ENCODE results near the gene NT5DC1.

The NT5DC1 gene

DNA sequence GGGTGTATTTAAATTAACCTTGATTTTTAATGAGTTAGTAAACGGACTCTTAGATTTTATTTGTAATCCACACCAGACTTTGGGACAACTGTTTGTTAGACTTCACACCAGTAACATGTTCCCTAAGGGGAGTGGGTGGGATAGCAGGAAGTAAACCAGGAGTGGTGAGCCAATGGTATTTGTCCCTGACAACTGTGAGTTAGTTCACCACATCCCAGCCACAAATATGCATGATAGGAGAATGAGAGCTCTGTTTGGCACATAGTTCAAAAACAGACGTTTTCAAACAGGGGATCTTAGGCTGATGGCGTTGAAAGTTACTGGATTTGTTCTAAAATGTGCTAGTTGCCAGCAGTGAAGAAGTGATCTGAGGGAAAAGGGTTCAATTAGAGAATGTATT, 44.0 kb downstream of the NT5DC1 start:
- TF ChIP-seq GATA3 (IDR thresholded peaks at IDR 0.05; ENCODE audit: low read depth, low read length) (no peak), GATA2 (IDR thresholded peaks at IDR 0.05; ENCODE audit: low read depth, low read length) (no peak)

DNA sequence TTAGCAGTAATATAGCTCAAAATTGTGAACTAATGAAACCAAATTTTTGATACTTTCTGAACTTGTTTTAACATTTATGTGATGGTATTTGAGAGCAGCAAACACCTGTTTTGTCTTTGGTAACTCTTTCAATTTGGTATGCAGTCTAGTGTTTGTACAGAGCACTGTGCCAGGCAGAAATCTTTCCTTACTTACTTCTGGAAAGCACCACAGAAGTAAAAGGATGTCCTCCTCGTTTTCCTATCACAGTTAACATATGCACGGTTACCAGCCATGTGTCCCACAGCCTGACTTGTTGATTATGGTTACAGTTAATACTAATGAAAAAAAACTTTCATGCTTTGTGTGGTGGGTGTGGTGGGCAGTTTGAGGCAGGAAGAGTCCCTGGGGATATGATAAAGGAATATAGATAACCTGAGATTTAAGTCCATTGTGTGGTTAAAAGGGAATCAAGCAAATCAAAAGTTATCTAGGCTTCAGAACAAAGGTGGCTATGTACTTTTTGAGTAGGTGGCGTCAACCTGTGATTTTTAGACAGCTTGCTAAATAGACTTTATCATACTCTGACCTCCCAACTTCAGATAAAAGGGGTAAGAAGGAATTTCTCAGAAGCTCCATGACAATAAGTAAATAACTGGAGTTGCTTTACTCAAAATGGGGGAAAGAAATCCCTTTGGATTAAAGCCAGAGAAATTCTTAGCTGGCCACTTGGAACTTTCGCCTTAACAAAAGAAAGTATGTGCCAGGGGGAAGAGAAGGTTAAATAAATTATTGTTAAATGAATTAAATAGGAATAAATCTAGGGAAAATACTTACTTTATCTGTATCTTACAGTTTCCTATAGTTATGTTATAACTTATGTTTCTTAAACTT, 45.4 kb downstream of the NT5DC1 start:
- TF ChIP-seq GATA3 (IDR thresholded peaks at IDR 0.05; ENCODE audit: low read depth, low read length) (no peak), GATA2 (IDR thresholded peaks at IDR 0.05; ENCODE audit: low read depth, low read length) (no peak)

DNA sequence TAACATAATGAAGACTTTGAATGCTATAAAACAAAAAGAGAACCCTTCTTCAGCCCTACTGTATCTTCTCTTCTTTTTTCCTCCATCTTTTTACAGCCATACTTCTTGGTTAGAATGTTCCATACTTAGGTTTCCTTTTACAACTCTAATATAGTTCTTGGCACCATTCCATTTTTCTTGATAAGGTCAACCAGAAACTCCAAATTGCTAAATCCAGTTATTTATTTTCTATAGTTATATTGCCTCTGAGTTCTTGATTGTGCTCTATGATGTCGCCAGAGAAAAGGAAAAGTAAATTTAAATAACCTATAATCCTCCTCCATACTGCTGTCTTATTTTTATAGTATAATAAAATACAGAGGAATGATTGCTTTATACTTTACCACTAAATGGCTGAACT, 52.0 kb downstream of the NT5DC1 start:
- TF ChIP-seq GATA2 (IDR thresholded peaks at IDR 0.05; ENCODE audit: low read depth, low read length): no peak
- TF ChIP-seq GATA3 (IDR thresholded peaks at IDR 0.05; ENCODE audit: low read depth, low read length): no peak

DNA sequence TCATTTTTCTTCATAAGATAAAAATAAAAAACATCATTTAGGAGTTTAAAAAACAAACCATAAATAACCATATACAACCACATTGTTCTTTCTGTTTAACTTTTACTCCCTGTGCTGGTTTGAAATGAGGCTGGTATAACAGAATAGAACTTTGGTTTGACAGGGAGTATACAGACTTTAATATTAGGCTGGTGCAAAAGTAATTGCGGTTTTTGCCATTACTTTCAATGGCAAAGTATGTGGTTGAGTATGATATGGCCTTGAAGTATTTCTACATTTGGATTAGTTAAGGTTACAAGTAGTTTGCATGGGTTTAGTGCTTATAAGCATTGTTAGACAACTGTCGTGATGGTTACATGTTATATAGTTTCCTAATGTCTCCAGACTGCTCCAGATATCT, 54.2 kb downstream of the NT5DC1 start:
- no peak for TF ChIP-seq GATA2 (IDR thresholded peaks at IDR 0.05; ENCODE audit: low read depth, low read length)

DNA sequence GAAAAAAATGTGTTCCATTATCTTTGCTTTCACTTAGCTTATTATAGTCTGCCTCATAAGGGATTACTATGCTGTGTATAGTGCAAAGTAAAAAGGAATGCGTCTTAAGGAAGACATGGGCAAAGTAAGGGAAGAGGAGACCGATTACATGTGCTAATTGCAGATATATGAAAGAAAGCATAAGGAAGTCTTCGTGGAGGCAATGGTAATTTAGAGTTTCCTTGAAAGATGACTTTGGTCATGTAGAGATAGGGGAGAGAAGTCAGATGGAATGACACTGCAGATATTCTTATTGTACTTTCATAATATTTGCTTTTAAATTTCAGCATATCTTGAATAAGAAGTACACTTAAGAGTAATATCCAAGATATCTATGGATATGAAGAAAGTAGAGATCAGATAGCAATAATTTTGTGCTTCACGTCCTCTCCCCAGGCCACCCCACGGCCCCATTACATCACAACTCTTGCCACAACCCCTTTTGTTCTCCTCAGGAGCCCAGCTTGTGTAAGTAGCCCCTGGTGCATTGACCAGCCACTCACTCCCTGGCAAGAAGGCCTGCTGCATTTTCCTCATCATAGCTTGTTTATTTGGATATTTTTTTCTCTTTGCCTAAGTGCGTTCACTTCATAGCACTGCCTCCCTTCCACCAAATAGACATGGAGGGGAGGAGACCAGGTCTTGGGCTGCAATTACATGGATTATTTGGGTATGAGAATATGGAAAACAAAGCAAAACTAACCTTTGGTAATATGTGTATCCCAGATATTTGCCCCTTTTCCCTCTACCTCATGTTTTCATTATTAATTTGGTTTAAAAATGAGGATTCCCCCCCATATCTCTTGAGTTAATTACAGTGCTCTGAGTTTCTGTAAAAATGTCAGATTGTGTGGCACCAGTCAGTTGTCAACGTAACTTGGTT, 56.0 kb downstream of the NT5DC1 start:
- no peak for TF ChIP-seq GATA3 (IDR thresholded peaks at IDR 0.05; ENCODE audit: low read depth, low read length)
- TF ChIP-seq GATA2 (IDR thresholded peaks at IDR 0.05; ENCODE audit: low read depth, low read length): no peak

DNA sequence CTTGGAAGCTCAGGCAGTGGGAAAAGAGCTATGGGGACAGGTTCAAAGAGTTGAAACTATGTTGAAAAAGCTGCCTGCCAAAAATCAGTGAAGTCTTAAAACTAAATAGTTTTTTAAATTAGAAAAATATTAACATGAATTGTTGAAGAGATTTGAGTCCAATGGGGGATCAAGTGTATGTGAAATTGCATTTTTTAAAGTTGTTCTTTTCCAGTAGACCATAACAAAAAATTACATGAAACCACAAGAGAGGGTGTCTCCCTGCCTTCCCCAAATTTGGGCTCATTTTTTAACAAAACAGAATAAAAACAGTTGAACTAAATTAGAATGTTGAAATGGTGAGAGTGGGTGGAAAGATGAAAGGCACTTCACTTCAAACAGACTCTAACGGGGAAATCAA, 56.7 kb downstream of the NT5DC1 start:
- TF ChIP-seq GATA2 (IDR thresholded peaks at IDR 0.05; ENCODE audit: low read depth, low read length) (no peak), GATA3 (IDR thresholded peaks at IDR 0.05; ENCODE audit: low read depth, low read length) (no peak)

DNA sequence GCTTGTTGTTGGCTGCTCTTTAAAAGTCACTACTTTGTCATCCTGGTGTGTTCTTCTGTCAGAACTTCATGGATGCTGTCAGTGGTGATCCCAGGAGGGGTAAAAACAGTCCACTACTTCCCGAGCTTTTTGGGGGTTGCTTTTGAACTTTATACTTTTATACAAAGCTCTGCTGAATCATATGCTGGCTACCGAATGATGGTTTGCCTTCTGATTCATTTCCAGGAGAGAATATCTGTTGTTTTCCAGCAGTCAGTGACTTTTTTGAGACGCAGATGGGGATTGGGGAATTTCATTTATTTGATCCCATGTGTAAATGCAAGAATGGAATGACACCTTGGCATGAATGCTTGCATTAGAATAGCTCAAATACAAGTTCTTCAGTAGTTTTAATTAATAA, 58.0 kb downstream of the NT5DC1 start:
- TF ChIP-seq GATA2 (IDR thresholded peaks at IDR 0.05; ENCODE audit: low read depth, low read length): no peak
- TF ChIP-seq GATA3 (IDR thresholded peaks at IDR 0.05; ENCODE audit: low read depth, low read length): no peak

DNA sequence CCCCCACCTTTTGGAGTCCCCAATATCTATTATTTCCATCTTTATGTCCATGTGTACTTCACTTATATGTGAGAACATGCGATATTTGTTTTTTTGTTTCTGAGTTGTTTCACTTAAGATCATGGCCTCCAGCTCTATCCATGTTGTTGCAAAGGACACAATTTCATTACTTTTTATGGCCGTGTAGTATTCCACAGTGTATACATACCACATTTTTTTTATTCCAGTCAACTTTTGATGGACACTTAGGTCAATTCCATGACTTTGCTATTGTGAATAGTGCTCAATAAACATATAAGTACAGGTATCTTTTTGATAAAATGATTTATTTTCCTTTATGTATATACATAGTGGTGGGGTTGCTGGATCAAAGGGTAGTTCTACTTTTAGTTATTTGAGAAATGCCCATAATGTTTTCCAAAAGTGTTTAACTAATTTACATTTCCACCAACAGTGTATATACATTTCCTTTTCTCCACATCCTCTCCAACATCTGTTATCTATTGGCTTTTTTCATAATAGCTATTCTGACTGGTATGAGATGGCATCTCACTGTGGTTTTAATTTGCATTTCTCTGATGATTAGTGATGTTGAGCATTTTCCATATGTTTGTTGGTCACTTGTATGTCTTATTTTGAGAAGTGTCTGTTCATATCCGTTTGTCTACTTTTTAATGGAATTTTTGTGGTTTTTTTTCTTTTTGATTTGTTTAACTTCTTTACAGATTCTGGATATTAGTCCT, 59.3 kb downstream of the NT5DC1 start:
- TF ChIP-seq GATA3 (IDR thresholded peaks at IDR 0.05; ENCODE audit: low read depth, low read length) (no peak), GATA2 (IDR thresholded peaks at IDR 0.05; ENCODE audit: low read depth, low read length) (no peak)

DNA sequence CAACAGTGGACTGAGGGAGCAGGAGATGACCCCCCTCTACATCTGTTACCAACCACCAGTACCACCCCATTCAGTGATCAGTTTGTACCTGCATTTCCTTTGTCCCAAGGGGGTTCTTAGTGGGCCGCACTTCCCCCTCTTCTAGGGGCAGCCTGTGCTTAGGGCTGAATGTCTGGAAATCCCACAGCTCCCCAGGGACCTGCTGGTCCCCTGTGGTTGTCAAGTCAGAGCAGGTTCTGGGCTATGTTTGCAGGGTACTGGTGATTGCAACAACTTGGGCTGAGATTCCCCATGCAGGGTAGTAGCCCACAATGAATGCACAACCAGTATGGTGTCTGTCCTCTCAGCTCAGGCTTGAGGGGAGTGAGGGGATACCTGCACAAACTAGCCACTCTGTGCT, 64.9 kb downstream of the NT5DC1 start:
- TF ChIP-seq GATA3 (IDR thresholded peaks at IDR 0.05; ENCODE audit: low read depth, low read length) (no peak), GATA2 (IDR thresholded peaks at IDR 0.05; ENCODE audit: low read depth, low read length) (no peak)

DNA sequence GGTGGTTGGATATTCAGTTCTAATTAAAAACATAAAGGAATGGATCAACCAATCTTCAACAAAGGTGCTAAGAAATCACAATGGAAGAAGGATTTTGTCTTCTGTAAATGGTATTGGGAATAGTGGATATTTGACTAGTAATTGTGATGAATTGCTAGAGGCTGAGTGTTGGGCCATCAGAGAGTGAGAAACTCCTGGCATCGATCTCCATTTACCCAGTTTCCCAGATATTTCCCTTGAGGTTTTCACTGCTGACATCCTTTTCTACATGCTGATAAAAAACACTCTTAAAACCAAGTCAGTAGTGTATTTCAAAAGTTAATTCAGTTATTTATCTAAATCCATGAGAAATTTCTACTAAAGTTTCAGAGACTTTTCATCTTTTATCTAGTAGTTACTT, 65.7 kb downstream of the NT5DC1 start:
- no peak for TF ChIP-seq GATA2 (IDR thresholded peaks at IDR 0.05; ENCODE audit: low read depth, low read length)
- no peak for TF ChIP-seq GATA3 (IDR thresholded peaks at IDR 0.05; ENCODE audit: low read depth, low read length)

DNA sequence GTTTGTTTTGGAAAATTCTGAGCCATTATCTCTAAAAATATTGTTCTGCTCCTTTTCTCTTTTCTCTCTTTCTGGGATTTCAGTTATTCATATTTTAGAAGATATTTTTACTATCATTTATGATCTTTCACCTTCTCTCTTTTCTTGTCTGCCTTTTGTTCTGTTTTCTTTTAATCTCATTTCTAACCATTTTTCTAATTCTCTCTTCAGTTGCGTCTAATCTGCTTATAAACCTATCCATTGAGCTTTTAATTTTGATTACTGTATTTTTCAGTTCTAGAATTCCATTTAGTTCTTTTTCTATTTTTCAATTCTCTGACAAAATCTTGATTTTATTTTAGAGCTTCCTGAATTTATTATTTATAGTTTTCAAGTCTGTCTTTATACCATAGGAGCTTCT, 67.5 kb downstream of the NT5DC1 start:
- TF ChIP-seq GATA3 (IDR thresholded peaks at IDR 0.05; ENCODE audit: low read depth, low read length): no peak
- no peak for TF ChIP-seq GATA2 (IDR thresholded peaks at IDR 0.05; ENCODE audit: low read depth, low read length)

DNA sequence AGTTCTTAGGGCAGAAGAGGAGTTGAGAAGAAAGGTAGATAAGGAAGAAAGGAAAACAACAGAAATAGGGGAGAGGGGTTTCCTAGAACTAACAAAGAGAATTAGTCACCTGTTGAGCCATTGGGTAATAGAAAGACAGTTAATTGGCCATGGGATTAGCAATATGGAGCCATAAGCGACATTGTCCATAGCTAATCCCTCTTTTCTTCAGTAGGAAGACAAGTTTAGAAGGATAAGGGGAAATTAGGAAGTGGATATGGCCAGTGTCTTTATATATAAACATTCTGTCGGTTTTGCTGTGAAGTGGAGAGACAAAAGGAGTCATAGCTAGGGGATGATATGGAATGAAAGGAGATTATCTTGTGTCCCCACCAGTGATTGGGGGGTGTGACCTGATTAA, 69.2 kb downstream of the NT5DC1 start:
- TF ChIP-seq GATA3 (IDR thresholded peaks at IDR 0.05; ENCODE audit: low read depth, low read length): no peak
- no peak for TF ChIP-seq GATA2 (IDR thresholded peaks at IDR 0.05; ENCODE audit: low read depth, low read length)

DNA sequence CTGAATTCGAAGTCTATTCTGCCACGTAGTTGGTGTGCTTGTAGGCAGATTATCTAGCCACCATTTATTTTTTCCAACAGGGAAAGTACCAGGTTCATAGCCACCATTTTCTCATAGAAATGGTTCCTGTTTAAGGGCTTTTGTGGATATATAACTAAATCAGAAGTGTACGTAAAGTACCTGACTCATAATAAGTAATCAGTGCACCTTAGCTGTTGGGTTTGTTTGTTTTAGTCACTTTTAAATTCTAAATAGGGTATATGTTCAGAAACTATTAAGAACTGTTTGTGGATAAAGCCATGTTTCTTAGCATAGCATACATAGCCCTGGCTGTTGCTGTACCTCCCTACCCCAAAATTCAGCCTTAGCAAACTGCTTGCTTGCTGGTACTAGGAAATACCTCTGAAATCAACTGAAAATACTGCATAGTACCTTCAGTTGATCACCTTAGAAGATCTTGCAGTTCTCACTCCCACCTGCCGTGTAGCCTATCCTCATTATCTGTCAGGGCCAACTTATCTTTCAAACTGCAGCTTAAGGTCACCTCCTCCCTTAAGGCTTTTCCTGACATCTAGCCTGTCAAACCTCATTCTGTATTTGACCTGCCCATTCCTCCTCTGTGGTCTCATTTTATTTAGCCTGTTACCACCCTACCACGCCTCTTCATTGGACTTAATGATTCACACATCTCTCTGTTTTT, 69.9 kb downstream of the NT5DC1 start:
- TF ChIP-seq GATA2 (IDR thresholded peaks at IDR 0.05; ENCODE audit: low read depth, low read length): no peak
- TF ChIP-seq GATA3 (IDR thresholded peaks at IDR 0.05; ENCODE audit: low read depth, low read length): no peak

Measured in SH-SY5Y (cell line).